GM21825 (cell line): Measurements from ENCODE around the gene ACTR3C.
"Not testable (repeated sequence)": the region's sequence is repeated elsewhere in the genome, so short reads cannot be mapped to it uniquely, and the experiment has no call there.

Experiments
- ATAC-seq: cut with Tn5 transposase; IDR thresholded peaks from one replicate; pipeline ENCODE4 v1.9.1; 2021; ENCODE audit warnings: mild to moderate bottlenecking, moderate library complexity; ENCODE audit not compliant: unreplicated experiment

The ACTR3C gene

GRCh38 chr7:150314639-150315239 lies 8.6 kb downstream of the ACTR3C start:
- ATAC-seq = no peak

DNA sequence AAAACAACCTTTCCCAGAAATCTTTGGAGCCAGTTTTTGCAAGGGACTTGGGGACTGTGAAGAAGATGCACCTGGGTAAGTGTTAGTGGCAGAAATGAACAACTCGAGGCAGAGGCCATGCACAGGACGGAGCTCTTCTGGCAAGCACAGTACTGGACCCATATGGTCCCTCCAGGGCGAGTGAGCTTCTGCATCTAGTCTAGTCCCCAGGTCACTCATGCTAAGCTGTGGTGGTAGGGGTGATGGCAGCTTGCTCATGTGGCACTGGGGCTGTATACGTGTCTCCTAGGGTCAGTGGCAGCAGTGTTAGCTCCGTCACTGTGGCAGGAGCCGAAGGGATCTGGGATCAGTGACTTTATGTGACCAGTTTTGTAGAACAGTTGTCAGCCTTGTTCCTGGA lies 9.5 kb downstream of the ACTR3C start:
- ATAC-seq = no peak

GRCh38 chr7:150313367-150313809 lies 10.0 kb downstream of the ACTR3C start:
- ATAC-seq = no peak

- ATAC-seq = not testable (repeated sequence)
These were observed 10.5 kb downstream of the ACTR3C start for GRCh38 chr7:150312649-150313366.

- ATAC-seq = no peak
These were observed 11.6 kb downstream of the ACTR3C start for GRCh38 chr7:150311711-150312110.

DNA sequence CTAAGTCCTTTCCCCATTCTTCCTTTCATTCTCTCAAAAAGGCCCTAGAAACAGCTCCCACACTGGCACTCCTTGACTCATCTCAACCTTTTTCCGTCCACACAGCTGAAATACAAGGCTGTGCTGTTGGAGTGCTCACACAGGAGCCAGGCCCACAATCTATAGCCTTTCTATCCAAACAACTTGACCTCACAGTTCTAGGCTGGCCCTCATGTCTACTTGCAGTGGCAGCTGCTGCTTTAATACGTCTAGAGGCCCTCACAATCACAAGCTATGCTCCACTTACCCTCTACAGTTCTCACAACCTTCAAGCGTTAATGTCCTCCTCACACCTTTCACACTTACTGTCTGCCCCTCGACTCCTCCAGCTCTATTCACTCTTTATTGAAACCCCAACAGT lies 12.2 kb downstream of the ACTR3C start:
- no peak for ATAC-seq

DNA sequence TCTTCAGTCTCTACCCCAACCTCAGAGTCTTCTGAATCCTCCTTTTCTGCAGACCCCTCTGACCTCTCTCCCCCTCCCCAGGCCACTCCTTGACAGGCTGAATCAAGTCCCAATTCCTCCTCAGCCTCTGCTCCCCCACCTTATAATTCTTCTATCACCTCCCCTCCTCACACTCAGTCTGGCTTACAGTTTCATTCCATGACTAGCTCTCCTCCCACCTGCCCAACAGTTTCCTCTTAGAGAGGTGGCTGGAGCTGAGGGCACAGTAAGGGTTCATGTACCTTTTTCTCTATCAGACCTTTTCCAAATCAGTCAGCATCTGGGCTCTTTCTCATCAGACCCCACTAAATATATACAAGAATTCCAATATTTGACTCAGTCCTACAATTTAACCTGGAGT lies 14.8 kb downstream of the ACTR3C start:
- ATAC-seq = no peak

DNA sequence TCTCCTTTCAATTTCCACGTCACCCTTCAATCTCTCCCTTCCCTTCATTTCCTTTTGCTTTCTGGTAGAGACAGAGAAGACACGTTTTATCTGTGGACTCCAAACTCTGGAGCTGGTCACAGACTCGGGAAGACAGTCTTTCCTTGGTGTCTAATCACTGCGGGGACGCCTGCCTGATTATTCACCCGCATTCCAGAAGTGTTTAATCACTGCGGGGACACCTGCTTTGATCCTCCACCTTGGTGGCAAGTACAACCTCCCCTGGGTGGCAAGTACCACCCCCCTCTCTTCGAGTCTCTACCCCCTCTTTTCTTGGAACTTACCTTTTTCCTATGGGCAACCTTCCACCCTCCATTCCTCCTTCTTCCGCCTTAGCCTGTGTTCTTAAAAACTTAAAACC lies 15.4 kb downstream of the ACTR3C start:
- no peak for ATAC-seq

- no peak for ATAC-seq
These were observed 16.2 kb downstream of the ACTR3C start for GRCh38 chr7:150307129-150307528.

DNA sequence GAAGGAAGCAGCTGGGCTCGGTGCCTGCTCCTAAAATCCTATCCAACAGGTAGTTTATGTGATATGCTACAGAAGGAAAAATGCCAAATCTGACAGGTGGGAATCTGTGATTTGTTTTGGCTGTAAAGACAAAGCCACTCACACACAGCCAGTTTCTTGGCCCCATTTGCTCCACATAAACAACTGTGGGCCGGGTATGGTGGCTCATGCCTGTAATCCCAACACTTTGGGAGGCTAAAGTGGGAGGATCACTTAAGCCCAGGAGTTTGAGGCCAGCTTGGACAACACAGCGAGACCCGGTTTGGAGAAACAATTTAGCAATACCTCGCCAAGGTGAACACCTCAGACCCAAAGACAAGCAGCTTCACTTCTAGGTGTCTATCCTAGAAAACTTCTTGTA lies 17.0 kb downstream of the ACTR3C start:
- not testable (repeated sequence) for ATAC-seq

- not testable (repeated sequence) for ATAC-seq
These were observed 17.5 kb downstream of the ACTR3C start for GRCh38 chr7:150305903-150306284.

DNA sequence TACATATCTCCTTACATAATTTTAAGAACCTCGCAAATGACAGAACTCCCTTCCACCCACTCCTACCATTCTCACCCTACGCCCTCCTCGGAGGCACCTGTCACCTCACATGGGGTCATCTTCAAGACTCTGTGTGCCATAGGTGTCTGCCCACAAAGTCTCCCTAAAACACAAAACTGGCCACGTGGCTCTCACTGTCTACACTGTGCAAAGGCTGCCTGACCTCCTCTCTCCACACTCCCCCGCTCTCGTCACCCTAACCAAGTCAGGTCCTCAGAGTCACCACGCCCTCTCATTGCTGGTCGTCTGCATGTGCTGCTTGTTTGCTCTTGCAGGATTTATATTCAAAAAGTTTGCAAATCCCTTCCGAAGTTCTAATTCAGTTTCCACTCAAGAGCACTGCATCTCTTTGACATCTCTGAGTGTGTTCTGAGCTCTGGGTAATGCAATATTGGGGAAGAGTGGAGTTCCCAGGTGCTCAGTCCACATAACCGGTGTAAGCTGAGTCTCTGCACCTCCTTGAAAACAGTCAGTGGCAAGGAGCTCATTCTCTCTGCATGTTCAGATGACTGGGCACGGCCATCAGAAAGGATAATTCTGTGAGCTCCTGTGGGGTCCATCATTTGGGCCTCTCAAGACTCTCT lies 18.0 kb downstream of the ACTR3C start:
- not testable (repeated sequence) for ATAC-seq

GRCh38 chr7:150304499-150305258 lies 18.7 kb downstream of the ACTR3C start:
- ATAC-seq = not testable (repeated sequence)

GRCh38 chr7:150302908-150303310 lies 20.4 kb downstream of the ACTR3C start:
- not testable (repeated sequence) for ATAC-seq

DNA sequence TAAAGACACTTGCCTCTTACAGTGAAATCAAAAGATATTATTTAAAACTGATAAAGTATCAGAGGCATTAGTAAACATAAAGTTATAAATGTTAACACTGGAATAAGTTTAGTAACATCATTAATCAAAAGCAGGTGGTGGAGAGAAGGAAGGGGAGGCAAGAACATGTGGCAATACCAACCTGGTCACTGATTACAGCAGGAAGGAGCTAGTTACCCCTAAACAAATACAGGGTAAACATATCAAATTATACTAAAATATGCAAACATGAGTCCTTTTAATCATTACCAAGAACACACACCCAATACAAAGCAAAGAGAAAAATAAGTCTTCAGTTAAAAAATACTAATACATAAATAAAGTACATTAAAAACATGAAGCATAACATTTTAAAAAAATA lies 25.4 kb downstream of the ACTR3C start:
- ATAC-seq = not testable (repeated sequence)

- ATAC-seq = not testable (repeated sequence)
These were observed 26.5 kb downstream of the ACTR3C start for GRCh38 chr7:150296802-150297201.

GRCh38 chr7:150295614-150296013 lies 27.7 kb downstream of the ACTR3C start:
- ATAC-seq = not testable (repeated sequence)

GRCh38 chr7:150295027-150295426 lies 28.3 kb downstream of the ACTR3C start:
- ATAC-seq = not testable (repeated sequence)

GRCh38 chr7:150290317-150290716 lies 33.0 kb downstream of the ACTR3C start:
- not testable (repeated sequence) for ATAC-seq

DNA sequence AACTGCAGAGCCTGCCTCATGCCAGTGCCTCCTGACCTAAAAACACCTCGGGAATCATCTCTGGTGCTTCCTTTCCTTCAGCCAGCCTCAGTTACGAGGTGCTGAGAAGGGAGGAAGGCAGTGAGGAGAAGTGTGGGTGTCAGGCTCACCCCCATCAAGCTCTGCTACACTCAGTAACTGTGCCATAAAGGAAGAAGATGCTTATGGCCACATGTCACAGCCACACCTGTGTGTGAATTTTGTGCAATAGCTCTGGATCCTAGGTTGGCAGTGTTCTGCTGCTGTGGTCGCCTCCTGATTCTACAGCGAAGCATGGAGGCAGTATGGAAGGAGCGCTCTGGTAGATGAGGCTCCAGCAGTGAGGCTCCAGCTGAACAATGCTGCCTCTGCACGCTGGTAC lies 34.5 kb downstream of the ACTR3C start:
- not testable (repeated sequence) for ATAC-seq

DNA sequence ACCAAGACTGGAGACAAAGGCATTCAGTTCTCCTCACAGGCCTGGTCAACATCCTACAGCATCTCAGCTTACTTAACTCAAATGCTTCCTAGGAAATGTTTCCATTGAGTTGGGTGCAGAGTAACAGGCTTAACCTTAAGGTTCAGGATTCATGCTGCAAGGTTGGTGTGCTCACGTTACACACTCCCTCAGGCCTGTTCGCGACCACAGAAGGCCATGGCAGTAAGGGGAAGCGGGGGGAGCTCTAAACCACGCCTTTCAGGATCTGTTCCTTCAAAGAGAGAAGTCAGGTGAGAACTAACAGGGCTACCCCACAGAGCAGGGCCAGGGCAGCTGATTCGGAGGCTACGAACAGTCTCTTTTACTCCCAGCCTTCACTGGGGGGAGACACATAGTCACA lies 35.5 kb downstream of the ACTR3C start:
- ATAC-seq = not testable (repeated sequence)
